PC-9 (cell line): Measurements from ENCODE around the gene EPX. TPM values are rescaled to one million over a fixed set of nuclear protein-coding genes. Genes with fewer than 3 reads are reported as not detected.

ENCODE experiments used
- BruUV-seq: library from RNA; stranded (reverse); fragments of 400-500 nt; replicated peaks from 2 replicates; lab custom pipeline; 2021; lab: Mats Ljungman, UMichigan
- CTCF ChIA-PET: fragments of 300-600 bp; sonication (Branson Sonifier 250); formaldehyde crosslinking; loops from one replicate; lab custom pipeline; 2022; ENCODE audit warnings: antibody characterized with exemption; lab: Charles Lee
- POLR2A ChIA-PET: fragments of 300-600 bp; sonication (Branson Sonifier 250); formaldehyde crosslinking; loops from one replicate; lab custom pipeline; 2022; ENCODE audit warnings: antibody characterized with exemption; ENCODE audit not compliant: unreplicated experiment; lab: Charles Lee
- DNase-seq, 2 experiments: peaks; one replicate each; pipeline versions ENCODE4 v3.0.0 to v3.0.0-alpha.2; 2015 to 2022; ENCODE audit warnings: mixed read lengths in 1 of 2
- H2AFZ ChIP-seq: fragments of 200-600 bp; sonication (generic); 2 replicates; pipeline ENCODE4 v1.8.1; 2017; ENCODE audit warnings: antibody characterized with exemption
- H3F3A ChIP-seq: fragments of 200-600 bp; sonication (generic); 2 replicates; pipeline ENCODE4 v1.8.1; 2017; ENCODE audit warnings: antibody characterized with exemption, mild to moderate bottlenecking, low read depth; ENCODE audit not compliant: insufficient read depth
- H3K27ac ChIP-seq: fragments of 200-600 bp; sonication (generic); 2 replicates; pipeline ENCODE4 v1.6.1; 2016; ENCODE audit warnings: mixed run types
- H3K27me3 ChIP-seq: fragments of 200-600 bp; sonication (generic); 2 replicates; pipeline ENCODE4 v1.6.1; 2016; ENCODE audit warnings: low read depth, mixed run types; ENCODE audit not compliant: insufficient read depth
- H3K36me3 ChIP-seq: fragments of 200-600 bp; sonication (generic); 2 replicates; pipeline ENCODE4 v1.6.1; 2016; ENCODE audit warnings: low read depth, mixed run types
- H3K4me1 ChIP-seq: fragments of 200-600 bp; sonication (generic); replicated peaks from 2 replicates; pipeline ENCODE4 v1.6.1; 2016; ENCODE audit warnings: mixed run types; ENCODE audit not compliant: insufficient read depth
- H3K4me2 ChIP-seq: fragments of 200-600 bp; sonication (generic); 2 replicates; pipeline ENCODE4 v1.6.1; 2017; ENCODE audit warnings: mixed run types
- H3K4me3 ChIP-seq: fragments of 200-600 bp; sonication (generic); 2 replicates; pipeline ENCODE4 v1.6.1; 2016; ENCODE audit warnings: mixed run types
- H3K79me2 ChIP-seq: fragments of 200-600 bp; sonication (generic); 2 replicates; pipeline ENCODE4 v1.6.1; 2017; ENCODE audit warnings: low read depth, mixed run types
- H3K9me2 ChIP-seq: fragments of 200-600 bp; sonication (generic); 2 replicates; pipeline ENCODE4 v1.8.1; 2017; ENCODE audit warnings: mild to moderate bottlenecking; ENCODE audit not compliant: insufficient read depth
- H3K9me3 ChIP-seq: fragments of 200-600 bp; sonication (generic); 2 replicates; pipeline ENCODE4 v1.8.1; 2016; ENCODE audit warnings: low read depth; ENCODE audit not compliant: insufficient read depth
- H4K20me1 ChIP-seq: fragments of 200-600 bp; sonication (generic); 2 replicates; pipeline ENCODE4 v1.8.1; 2017; ENCODE audit not compliant: insufficient read depth
- CTCF ChIP-seq: fragments of 200-600 bp; sonication (generic); conservative IDR thresholded peaks from 2 replicates; pipeline ENCODE4 v1.6.1; 2017; ENCODE audit warnings: mixed run types, antibody characterized with exemption, mild to moderate bottlenecking, moderate library complexity
- EZH2 ChIP-seq: fragments of 200-600 bp; sonication (generic); IDR thresholded peaks from 2 replicates; pipeline ENCODE4 v1.8.0; 2017; ENCODE audit warnings: antibody characterized with exemption, low read depth
- intact Hi-C: fragments of 100-400 bp; cut with micrococcal nuclease; formaldehyde crosslinking; loops from one replicate; pipeline ENCODE4 v1.10.0; 2022; ENCODE audit not compliant: unreplicated experiment
- total RNA-seq: library from RNA; stranded (reverse); gene quantifications from 2 replicates; pipeline ENCODE4 v1.2.3, GENCODE V29; 2021

The EPX gene
- total RNA-seq, 1 experiment from 2014 or later, result not detected

- Histone ChIP-seq H3K4me1 (no peaks in the 10 kb centered on the region), H3K79me2 (no peaks in the 10 kb centered on the region), H2AFZ (no peak overlapping the region), H3K9me2 (no peaks in the 10 kb centered on the region), H3F3A (no peaks in the 10 kb centered on the region), H3K36me3 (no peaks in the 10 kb centered on the region), H3K9me3 (no peaks in the 10 kb centered on the region), H4K20me1 (no peaks in the 10 kb centered on the region), H3K4me3 (no peak overlapping the region), H3K4me2 (no peak overlapping the region), H3K27ac (no peak overlapping the region), H3K27me3 (peaks cover 88% of the 10 kb centered on the region)
- no peak for TF ChIP-seq EZH2
- no peak for TF ChIP-seq CTCF
- CTCF ChIA-PET, result interaction anchor here (0.6 to 0.7 kb wide), 4 partner anchors 31 to 734 kb away, joined by 3 to 4 read pairs (median 3); no protein-coding TSS in a partner anchor
- BruUV-seq, result no TSS peak
- intact Hi-C loops, result loop anchor here (1.0 kb wide), 1 partner anchor 197 kb away; no protein-coding TSS in a partner anchor
- POLR2A ChIA-PET, result no interaction called here
- no peak for DNase-seq
Observed at GRCh38 chr17:58250344-58251011, 58.0 kb downstream of the EPX start.

GRCh38 chr17:58252141-58252540, 59.6 kb downstream of the EPX start:
- peaks cover 84% of the 10 kb centered on the region for H3K27me3 ChIP-seq
- no peaks in the 10 kb centered on the region for H3K4me1 ChIP-seq
- H3K4me2 ChIP-seq, result no peak overlapping the region
- H3K36me3 ChIP-seq, result no peaks in the 10 kb centered on the region
- H3K4me3 ChIP-seq, result no peak overlapping the region
- H3K27ac ChIP-seq, result no peak overlapping the region
- no peaks in the 10 kb centered on the region for H3K79me2 ChIP-seq
- intact Hi-C loops, result no loop called here
- CTCF ChIA-PET, result no interaction called here
- no peak for DNase-seq
- no peak for TF ChIP-seq CTCF
- H4K20me1 ChIP-seq, result no peaks in the 10 kb centered on the region
- no peaks in the 10 kb centered on the region for H3K9me3 ChIP-seq
- BruUV-seq, result no TSS peak
- H3F3A ChIP-seq, result no peaks in the 10 kb centered on the region
- H3K9me2 ChIP-seq, result no peaks in the 10 kb centered on the region
- POLR2A ChIA-PET, result no interaction called here
- no peak overlapping the region for H2AFZ ChIP-seq

GRCh38 chr17:58253082-58253481, 60.6 kb downstream of the EPX start:
- ChIA-PET POLR2A (no interaction called here), CTCF (no interaction called here)
- no peaks in the 10 kb centered on the region for H3K79me2 ChIP-seq
- H3K4me3 ChIP-seq, result no peak overlapping the region
- H3K9me2 ChIP-seq, result no peaks in the 10 kb centered on the region
- H3K36me3 ChIP-seq, result no peaks in the 10 kb centered on the region
- no peak overlapping the region for H2AFZ ChIP-seq
- no peaks in the 10 kb centered on the region for H3K9me3 ChIP-seq
- no peak overlapping the region for H3K27ac ChIP-seq
- no peak overlapping the region for H3K4me2 ChIP-seq
- intact Hi-C loops, result no loop called here
- H3K27me3 ChIP-seq, result peaks cover 85% of the 10 kb centered on the region
- DNase-seq, result no peak
- no peaks in the 10 kb centered on the region for H3F3A ChIP-seq
- H4K20me1 ChIP-seq, result no peaks in the 10 kb centered on the region
- TF ChIP-seq CTCF (no peak), EZH2 (no peak)
- no peaks in the 10 kb centered on the region for H3K4me1 ChIP-seq
- no TSS peak for BruUV-seq

Other genes starting within 250 kb of the EPX start
- 60.7 and 61.4 TPM in 2 replicates for gene CUEDC1, start 237.3 kb upstream of the EPX start, total RNA-seq
- gene VEZF1, start 204.5 kb upstream of the EPX start, total RNA-seq, result 29.9 and 50.9 TPM in 2 replicates
- 210 and 278 TPM in 2 replicates for gene SRSF1, start 185.5 kb upstream of the EPX start, total RNA-seq
- gene DYNLL2, start 109.3 kb upstream of the EPX start, total RNA-seq, result 29.3 and 36.2 TPM in 2 replicates
- not detected in 2 replicates for gene OR4D1, start 44.3 kb upstream of the EPX start, total RNA-seq
- gene OR4D2, start 25.7 kb upstream of the EPX start, total RNA-seq, result not detected in 2 replicates
- 28.6 and 30.1 TPM in 2 replicates for gene MKS1, start 26.5 kb downstream of the EPX start, total RNA-seq
- not detected in 2 replicates for gene LPO, start 45.9 kb downstream of the EPX start, total RNA-seq
- not detected in 2 replicates for gene MPO, start 88.2 kb downstream of the EPX start, total RNA-seq
- 0.15 and 0.18 TPM in 2 replicates for gene TSPOAP1, start 136.1 kb downstream of the EPX start, total RNA-seq
- 72.2 and 74.8 TPM in 2 replicates for gene SUPT4H1, start 159.5 kb downstream of the EPX start, total RNA-seq
- 0.33 TPM in 1 of 2 replicates, not detected in the other for gene RNF43, start 224.8 kb downstream of the EPX start, total RNA-seq